Caki2 (cell line): Measurements from ENCODE around the gene PLAGL2. TPM values are rescaled to one million over a fixed set of nuclear protein-coding genes. Genes with fewer than 3 reads are reported as not detected.
"Not testable (repeated sequence)": the region's sequence is repeated elsewhere in the genome, so short reads cannot be mapped to it uniquely, and the experiment has no call there.

Source experiments
- DNase-seq: peaks from one replicate; pipeline ENCODE4 v3.0.0-alpha.2; 2015; ENCODE audit warnings: low read depth
- in situ Hi-C: cut with HindIII; loops from 2 replicates; pipeline ENCODE4 v1.10.0; 2016; ENCODE audit warnings: low sequenced_read_pairs, low pct_unique_long_range_greater_than_20kb, mixed read lengths
- total RNA-seq: library from RNA; depleted of rRNA; stranded (reverse); fragments of >200 nt; shearing (Covaris generic); gene quantifications from 2 replicates; pipeline ENCODE4 v1.2.3, GENCODE V29; 2014; ENCODE audit warnings: low replicate concordance

PLAGL2 gene
- total RNA-seq, 1 experiment from 2014 or later: 0.37 TPM

DNA sequence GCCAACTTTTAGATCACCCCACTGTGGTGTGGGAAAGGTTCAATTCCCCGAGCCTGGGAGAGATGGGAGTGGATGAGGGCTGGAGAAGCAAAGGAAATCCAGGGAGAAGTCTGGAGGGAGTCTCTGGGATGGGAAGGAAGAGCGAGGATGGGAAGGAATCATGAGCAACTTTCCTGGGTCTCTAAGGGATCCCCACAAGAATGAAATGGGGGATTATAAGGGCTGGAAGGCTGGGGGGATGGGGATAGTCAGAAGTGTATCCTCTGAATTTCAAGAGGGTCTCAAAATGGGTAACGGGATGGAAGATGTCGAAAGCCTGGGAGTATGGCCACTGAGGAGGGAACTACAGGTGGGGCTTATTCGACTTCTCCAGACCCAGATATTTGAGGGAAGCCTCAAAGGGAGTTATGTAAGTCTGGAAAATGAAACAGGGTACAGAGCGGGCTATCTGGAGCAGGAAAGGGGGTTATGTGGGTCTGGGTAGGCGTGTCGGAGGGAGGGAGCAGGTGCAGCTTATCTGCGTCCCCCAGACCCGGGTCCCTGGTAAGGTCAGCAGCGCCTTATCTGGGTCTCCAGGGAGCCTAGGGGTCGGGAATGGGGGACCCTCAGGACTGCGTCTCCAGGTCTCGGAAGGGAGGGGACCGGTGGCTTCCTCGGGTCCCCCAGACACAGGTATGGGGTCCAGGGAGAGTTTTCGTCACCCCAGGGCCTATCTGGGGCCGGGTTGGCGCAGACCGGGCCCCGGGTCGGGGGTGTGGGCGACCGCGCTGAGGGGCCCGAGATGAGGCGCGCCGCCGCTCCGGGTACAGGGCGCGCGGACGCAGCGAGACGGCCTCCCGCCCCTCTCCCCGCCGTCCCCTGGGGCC lies 550 bp downstream of the PLAGL2 start:
- in situ Hi-C loops: no loop called here
- DNase-seq: no peak

DNA sequence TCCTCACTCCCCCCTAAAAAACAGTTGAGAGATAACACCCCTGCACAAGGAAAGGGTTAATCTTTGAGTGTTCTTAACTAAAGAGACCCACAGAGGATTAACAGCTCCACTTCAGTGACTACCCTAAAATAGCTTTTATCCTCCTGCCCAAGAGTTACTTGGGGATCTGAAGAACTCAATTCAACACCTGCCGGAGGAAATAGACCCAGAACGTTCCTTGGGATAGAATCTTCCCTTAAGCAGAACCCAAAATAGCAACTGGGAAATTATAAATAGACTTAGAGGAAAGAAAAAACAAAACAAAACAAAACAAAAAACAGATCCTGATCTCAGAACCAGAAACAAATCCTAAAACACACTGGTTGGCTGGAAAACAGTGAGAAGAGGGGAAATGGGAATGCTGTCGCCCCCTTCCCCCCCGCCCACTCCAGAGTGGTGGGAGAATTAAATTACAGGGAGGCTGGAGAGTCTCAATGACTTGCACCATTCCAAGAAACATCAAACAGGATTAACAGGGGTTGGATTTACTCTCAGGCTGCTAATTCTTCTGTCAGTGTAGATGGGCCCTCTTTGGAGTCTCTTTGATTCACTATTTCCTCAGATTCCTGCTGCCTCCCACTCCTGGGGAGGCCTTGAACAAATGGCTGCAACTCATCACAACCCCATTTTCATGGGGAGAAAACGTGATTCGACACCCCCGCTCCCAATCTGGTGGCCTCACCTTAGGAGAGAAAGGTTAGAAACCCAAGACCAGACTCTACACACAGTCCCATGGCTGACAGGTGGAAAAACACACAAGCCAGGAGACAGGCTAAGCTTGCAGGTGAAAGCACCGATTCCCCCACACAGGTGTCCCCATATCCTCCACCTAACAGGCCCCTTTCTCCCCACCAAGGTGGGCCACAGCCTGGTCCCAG lies 1.4 kb downstream of the PLAGL2 start:
- in situ Hi-C loops: no loop called here

GRCh38 chr20:32205110-32205842 lies 2.3 kb downstream of the PLAGL2 start:
- no peak for DNase-seq
- in situ Hi-C loops: no loop called here

More for the DNA sequence above, 1.4 kb downstream of the PLAGL2 start:
- no peak for DNase-seq

DNA sequence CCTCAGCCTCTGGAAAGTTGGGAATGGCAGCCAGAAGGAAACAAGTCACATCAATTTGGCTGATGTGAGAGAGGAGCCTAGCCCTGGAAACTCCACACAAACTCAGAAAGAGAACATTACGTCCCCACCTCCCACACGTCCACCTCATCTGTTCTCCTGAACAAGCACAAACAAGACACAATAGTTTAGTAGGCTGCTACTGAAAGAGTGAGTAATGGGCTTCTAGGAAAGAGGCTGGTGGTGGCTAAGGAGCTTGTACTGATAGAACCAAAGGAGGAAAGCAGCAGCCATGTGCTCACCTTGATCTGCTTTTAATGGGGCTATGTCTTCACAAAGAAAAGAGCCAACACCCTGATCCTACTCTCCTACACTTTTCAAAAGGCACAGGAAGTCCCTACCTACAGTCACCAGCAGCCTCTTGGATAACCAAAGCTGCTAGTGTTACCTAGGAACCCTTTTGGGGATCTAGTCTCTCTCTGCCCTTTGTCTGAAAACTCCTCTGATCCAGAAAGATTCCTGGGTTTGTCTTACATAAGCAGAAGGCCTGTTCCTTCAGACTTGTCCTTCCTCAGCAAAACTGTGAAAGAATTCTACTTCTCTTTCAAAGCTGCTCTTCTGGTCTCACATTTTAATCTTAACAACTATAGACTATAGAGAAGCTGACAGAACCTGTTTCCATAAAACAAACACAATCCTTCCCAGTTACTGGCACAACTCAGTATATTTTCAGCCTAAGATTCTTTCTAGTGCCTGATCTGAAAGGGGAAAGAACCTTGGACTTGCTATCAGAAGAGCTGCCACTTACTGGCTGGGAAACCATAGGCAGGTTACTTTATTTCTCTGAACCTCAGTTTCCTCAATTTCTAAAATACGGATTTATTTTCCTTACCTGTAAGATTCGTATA lies 3.1 kb downstream of the PLAGL2 start:
- no peak for DNase-seq
- in situ Hi-C loops: no loop called here

GRCh38 chr20:32203356-32204204 lies 4.0 kb downstream of the PLAGL2 start:
- no peak for DNase-seq
- in situ Hi-C loops: no loop called here

GRCh38 chr20:32201977-32202363 lies 5.6 kb downstream of the PLAGL2 start:
- no peak for DNase-seq
- in situ Hi-C loops: no loop called here

DNA sequence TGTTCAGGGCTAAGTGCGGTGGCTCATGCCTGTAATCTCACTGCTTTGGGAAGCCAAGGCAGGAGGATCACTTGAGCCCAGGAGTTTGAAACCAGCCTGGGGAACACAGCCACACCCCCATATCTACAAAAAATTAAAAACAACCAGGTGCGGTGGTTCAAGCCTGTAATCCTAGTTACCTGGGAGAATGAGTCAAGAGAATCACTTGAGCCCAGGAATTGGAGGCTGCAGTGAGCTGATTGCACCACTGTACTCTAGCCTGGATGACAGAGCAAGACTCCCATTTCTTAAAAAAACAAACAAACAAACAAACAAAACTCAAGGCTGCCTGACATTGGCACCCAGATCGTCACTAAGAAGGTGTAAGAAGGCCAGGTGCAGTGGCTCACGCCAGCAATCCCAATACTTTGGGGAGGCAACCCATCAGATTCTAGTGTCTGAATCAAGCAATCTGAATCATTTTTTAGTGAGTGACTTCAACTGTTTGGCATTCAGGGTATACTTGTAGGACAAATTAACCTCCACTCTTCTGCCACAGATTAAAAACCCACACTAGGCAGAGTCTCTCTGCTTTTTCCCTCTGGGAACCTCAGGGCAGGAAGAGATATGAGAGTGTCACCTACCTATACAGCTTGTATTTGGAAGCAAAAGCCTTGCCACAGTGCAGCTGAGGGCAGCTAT lies 6.1 kb downstream of the PLAGL2 start:
- DNase-seq: no peak
- in situ Hi-C loops: no loop called here

DNA sequence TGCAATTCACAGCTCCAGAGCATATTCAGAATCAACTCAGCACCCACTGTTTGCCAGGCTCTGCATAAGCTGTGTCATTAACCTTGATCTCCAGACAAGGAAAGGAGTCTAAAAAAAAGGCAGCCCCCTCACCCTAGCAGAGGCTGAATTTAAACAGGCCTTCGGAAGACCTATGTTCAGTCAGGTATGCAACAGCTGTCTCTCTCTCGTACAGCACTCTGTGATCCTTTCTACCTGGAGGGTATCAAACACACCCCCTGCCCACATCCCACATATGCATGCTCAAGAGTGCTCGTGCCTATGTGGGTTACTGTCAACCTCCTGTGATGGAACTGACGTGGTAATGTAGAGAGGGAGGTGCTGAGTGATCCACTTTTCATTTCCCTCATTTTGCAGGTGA lies 8.5 kb downstream of the PLAGL2 start:
- DNase-seq: no peak
- in situ Hi-C loops: no loop called here

- in situ Hi-C loops, DNase-seq: not testable (repeated sequence)
Observed at GRCh38 chr20:32197136-32197535, 10.4 kb downstream of the PLAGL2 start.

DNA sequence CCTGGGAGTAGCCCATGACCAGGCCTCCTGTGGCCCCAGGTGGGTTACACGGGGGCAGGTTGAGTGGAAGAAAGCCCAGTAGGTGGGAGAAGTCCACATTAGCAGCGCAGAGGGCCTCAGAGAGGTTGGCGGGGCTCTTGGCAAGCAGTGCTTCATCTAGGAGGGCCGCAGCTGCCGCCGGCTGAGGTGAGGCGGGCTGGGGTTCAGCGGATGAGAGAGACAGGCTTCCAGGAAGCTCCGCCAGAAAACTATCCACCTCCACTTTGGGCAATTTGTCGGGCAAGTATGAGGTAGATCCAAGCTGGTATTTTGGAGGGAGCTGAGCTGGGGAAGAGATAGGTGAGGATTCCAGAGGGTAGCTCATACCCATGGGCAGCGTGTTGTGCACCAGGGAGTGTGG lies 10.9 kb downstream of the PLAGL2 start:
- DNase-seq, in situ Hi-C loops: not testable (repeated sequence)

DNA sequence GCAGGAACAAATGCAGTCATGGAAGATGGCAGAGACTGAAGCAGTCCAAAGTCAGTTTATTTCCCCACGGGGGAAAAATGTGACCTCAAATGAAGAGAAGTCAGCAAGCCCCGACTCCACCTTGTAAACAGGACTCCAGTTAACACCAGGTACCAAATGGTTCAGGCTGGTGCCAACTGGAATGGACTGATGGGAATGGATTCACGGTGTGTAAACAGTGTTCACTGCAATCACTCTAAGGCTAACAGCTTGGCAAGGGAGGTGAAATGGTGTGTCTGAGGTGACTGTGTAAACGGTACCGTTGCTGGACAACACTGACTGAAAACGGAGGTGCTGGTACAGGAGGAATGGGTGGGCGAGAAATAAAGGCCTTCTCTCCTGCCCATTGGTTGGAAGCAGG lies 12.0 kb downstream of the PLAGL2 start:
- DNase-seq: no peak
- in situ Hi-C loops: no loop called here

- no peak for DNase-seq
- in situ Hi-C loops: no loop called here
Observed at GRCh38 chr20:32193996-32194395, 13.5 kb downstream of the PLAGL2 start.

- DNase-seq, in situ Hi-C loops: not testable (repeated sequence)
Observed at GRCh38 chr20:32193336-32193735, 14.2 kb downstream of the PLAGL2 start.

DNA sequence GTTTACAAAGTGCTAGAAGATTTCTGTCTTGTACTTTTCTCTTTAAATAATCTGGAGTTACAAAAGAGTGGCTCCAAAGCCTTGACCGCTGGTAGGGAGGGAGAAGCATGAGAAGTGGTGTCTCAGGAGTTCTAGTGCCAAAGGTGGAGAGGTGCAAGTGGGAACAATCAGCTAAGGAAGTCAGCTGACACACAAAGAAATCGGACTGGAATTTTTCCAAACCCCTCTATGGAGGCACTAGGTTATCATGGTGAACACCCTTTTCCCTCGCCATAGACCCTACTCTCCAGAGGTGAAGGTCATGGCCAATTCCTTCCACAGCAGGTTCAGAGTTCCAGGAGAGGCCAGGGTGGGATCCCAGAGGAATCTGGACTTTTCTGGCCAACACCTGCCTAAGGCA lies 14.8 kb downstream of the PLAGL2 start:
- no peak for DNase-seq
- in situ Hi-C loops: no loop called here

DNA sequence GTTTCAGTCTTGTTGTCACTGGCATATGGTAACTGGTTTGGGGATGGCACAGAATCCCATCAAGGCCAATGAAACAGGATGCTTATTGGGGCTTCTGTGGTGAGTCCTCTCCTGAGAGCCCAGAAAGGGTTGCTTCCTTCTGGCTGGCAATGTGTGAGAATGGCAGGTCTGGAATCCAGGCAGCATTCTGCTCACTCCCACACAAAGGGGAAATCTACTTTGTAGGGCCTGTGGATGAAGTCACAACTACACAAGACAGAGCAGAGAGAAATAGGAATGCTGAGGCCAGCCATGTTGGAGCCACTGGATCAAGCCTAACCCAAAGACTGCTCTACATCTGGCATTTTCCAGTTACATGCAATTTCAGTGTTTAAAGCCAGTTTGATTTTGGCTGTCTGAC lies 15.7 kb downstream of the PLAGL2 start:
- in situ Hi-C loops: no loop called here
- DNase-seq: no peak

GRCh38 chr20:32191422-32191821 lies 16.1 kb downstream of the PLAGL2 start:
- in situ Hi-C loops: no loop called here
- no peak for DNase-seq
